Measurements from ENCODE around the gene AFM. TPM values are rescaled to one million over a fixed set of nuclear protein-coding genes. Genes with fewer than 3 reads are reported as not detected.

AFM gene
- total RNA-seq, 2 experiments from 2014 or later, result not detected

DNA sequence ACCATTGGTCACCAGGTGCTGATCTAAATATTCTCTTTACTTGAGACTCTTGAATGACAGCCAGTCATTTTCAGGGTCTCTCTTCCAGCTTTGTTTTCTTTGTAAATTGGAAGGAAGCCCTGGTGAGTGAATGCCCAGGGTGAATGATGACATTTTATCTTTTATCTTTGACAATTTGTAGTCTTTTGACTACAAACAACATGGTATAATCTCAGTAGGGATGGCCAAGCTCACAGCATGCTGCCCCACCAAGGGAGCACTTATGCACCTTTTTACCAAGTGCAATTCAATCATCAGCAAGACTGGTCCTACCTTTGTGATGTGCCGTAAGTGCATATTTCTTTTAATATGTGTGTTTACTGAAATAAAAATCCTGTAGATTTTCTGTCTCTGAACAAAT, 5.7 kb downstream of the AFM start:
- Histone ChIP-seq H3K27me3 (ENCODE audit: control insufficient read depth in 1 of 2, insufficient read depth in 2 of 2, low read length in 2 of 2) (no peaks in the 10 kb centered on the region), H3K36me3 (ENCODE audit: insufficient read depth, low read length) (no peaks in the 10 kb centered on the region), H3K27ac (ENCODE audit: low read depth in 1 of 2, low read length in 2 of 2) (no peak overlapping the region), H3K4me1 (ENCODE audit: insufficient read depth, low read length) (no peaks in the 10 kb centered on the region), H3K9me3 (ENCODE audit: control insufficient read depth in 1 of 2, insufficient read depth in 1 of 2, low read length in 2 of 2) (no peaks in the 10 kb centered on the region), H3K4me3 (ENCODE audit: low read length) (no peak overlapping the region)
- TF ChIP-seq, protein P1, sequence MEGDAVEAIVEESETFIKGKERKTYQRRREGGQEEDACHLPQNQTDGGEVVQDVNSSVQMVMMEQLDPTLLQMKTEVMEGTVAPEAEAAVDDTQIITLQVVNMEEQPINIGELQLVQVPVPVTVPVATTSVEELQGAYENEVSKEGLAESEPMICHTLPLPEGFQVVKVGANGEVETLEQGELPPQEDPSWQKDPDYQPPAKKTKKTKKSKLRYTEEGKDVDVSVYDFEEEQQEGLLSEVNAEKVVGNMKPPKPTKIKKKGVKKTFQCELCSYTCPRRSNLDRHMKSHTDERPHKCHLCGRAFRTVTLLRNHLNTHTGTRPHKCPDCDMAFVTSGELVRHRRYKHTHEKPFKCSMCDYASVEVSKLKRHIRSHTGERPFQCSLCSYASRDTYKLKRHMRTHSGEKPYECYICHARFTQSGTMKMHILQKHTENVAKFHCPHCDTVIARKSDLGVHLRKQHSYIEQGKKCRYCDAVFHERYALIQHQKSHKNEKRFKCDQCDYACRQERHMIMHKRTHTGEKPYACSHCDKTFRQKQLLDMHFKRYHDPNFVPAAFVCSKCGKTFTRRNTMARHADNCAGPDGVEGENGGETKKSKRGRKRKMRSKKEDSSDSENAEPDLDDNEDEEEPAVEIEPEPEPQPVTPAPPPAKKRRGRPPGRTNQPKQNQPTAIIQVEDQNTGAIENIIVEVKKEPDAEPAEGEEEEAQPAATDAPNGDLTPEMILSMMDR (IDR thresholded peaks at IDR 0.05), result no peak
- Mint-ChIP-seq H3K27ac (no peak overlapping the region), H3K36me3 (ENCODE audit: low read depth) (no peaks in the 10 kb centered on the region), H3K4me1 (ENCODE audit: low read depth) (no peaks in the 10 kb centered on the region), H3K27me3 (peaks cover 17% of the 10 kb centered on the region), H3K9me3 (no peaks in the 10 kb centered on the region), H3K4me3 (no peak overlapping the region)
- intact Hi-C loops (cut with DNase I, micrococcal nuclease), result no loop called here
- ChIA-PET CTCF (no interaction called here), POLR2A (no interaction called here)
- DNase-seq (no peak), ATAC-seq (ENCODE audit: poor library complexity) (no peak)

DNA sequence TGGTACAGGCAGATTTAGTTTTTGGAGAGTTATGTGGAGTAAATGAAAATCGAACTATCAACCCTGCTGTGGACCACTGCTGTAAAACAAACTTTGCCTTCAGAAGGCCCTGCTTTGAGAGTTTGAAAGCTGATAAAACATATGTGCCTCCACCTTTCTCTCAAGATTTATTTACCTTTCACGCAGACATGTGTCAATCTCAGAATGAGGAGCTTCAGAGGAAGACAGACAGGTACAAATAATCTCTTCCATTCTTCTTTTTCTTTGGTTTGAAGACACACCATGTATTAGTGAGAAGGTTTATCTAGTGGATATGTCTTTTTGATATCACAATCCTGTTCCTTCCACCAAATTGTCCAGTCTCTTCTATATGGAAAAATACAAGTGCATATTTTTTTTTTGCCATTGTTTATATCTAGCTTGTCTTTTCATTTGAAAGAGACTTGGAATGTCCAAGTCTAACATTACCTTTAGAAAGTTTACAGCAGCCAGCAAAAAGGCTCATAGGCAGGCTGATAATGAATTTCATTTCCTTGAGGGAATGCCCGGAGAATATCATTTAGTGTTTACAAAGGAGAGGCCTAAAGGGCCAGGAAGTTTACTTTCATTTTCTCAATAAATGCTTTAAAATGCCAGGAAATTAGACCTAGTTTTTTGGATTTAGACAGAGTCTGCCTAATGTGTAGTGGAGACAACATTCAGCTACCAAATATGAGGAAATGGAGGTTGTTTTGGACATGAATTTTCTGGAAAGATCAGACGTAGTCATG, 18.6 kb downstream of the AFM start:
- H3K27me3 ChIP-seq (ENCODE audit: control insufficient read depth in 1 of 2, insufficient read depth in 2 of 2, low read length in 2 of 2), result no peaks in the 10 kb centered on the region
- DNase-seq (no peak), ATAC-seq (ENCODE audit: poor library complexity) (no peak)
- H3K4me3 Mint-ChIP-seq, result no peak overlapping the region
- no peaks in the 10 kb centered on the region for H3K36me3 ChIP-seq (ENCODE audit: insufficient read depth, low read length)
- no peaks in the 10 kb centered on the region for H3K9me3 ChIP-seq (ENCODE audit: control insufficient read depth in 1 of 2, insufficient read depth in 1 of 2, low read length in 2 of 2)
- POLR2A ChIA-PET, result no interaction called here
- no peaks in the 10 kb centered on the region for H3K27me3 Mint-ChIP-seq
- no peaks in the 10 kb centered on the region for H3K9me3 Mint-ChIP-seq
- no peaks in the 10 kb centered on the region for H3K4me1 ChIP-seq (ENCODE audit: insufficient read depth, low read length)
- H3K4me1 Mint-ChIP-seq (ENCODE audit: low read depth), result no peaks in the 10 kb centered on the region
- CTCF ChIA-PET, result no interaction called here
- no peak overlapping the region for H3K4me3 ChIP-seq (ENCODE audit: low read length)
- no peaks in the 10 kb centered on the region for H3K36me3 Mint-ChIP-seq (ENCODE audit: low read depth)
- H3K27ac Mint-ChIP-seq, result no peak overlapping the region
- H3K27ac ChIP-seq (ENCODE audit: low read depth in 1 of 2, low read length in 2 of 2), result no peak overlapping the region
- intact Hi-C loops (cut with DNase I, micrococcal nuclease), result no loop called here
- TF ChIP-seq, protein P1 (IDR thresholded peaks at IDR 0.05), result no peak

DNA sequence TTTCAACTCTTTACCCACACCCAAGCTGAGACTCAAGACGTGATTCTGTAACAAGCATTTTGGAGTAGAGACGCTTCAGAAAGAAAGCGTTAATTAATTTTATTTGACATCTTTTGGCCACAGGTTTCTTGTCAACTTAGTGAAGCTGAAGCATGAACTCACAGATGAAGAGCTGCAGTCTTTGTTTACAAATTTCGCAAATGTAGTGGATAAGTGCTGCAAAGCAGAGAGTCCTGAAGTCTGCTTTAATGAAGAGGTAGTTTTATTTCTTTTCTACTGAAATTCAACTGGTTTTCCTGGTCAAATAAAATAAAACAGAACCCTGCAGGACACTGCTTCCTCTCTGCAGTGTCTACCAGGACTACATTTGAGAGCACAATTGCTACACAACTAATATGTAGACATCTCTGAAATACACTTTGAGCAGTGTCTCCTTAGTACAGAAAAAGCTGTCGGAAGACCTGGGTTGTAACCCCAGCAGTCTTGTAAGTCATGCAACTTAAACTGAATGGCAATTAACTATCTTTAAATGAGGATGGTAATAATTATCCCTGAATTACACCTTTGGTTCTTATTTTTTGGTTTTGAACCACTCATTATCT, 20.2 kb downstream of the AFM start:
- Histone ChIP-seq H3K36me3 (ENCODE audit: insufficient read depth, low read length) (no peaks in the 10 kb centered on the region), H3K27ac (ENCODE audit: low read depth in 1 of 2, low read length in 2 of 2) (no peak overlapping the region), H3K9me3 (ENCODE audit: control insufficient read depth in 1 of 2, insufficient read depth in 1 of 2, low read length in 2 of 2) (no peaks in the 10 kb centered on the region), H3K27me3 (ENCODE audit: control insufficient read depth in 1 of 2, insufficient read depth in 2 of 2, low read length in 2 of 2) (no peaks in the 10 kb centered on the region), H3K4me1 (ENCODE audit: insufficient read depth, low read length) (no peaks in the 10 kb centered on the region), H3K4me3 (ENCODE audit: low read length) (no peak overlapping the region)
- ChIA-PET POLR2A (no interaction called here), CTCF (no interaction called here)
- no peak overlapping the region for H3K4me3 Mint-ChIP-seq
- no peaks in the 10 kb centered on the region for H3K27me3 Mint-ChIP-seq
- TF ChIP-seq, protein P1 (IDR thresholded peaks at IDR 0.05), result no peak
- no peaks in the 10 kb centered on the region for H3K36me3 Mint-ChIP-seq (ENCODE audit: low read depth)
- ATAC-seq (ENCODE audit: poor library complexity) (no peak), DNase-seq (no peak)
- no peaks in the 10 kb centered on the region for H3K9me3 Mint-ChIP-seq
- H3K4me1 Mint-ChIP-seq (ENCODE audit: low read depth), result no peaks in the 10 kb centered on the region
- no peak overlapping the region for H3K27ac Mint-ChIP-seq
- intact Hi-C loops (cut with DNase I, micrococcal nuclease), result no loop called here
